PC-3 (cell line): ENCODE data around the gene LRRC37A. TPM values are rescaled to one million over a fixed set of nuclear protein-coding genes. Genes with fewer than 3 reads are reported as not detected.
"Not testable (repeated sequence)": the region's sequence is repeated elsewhere in the genome, so short reads cannot be mapped to it uniquely, and the experiment has no call there.

Experiments
- ATAC-seq: fragments of 200-7000 bp; cut with Tn5 transposase; 2 replicates; pipeline ENCODE4 v1.9.1; 2020; ENCODE audit warnings: mild to moderate bottlenecking, moderate library complexity
- BruUV-seq: library from RNA; stranded (reverse); fragments of 400-500 nt; replicated peaks from 2 replicates; lab custom pipeline; 2021; lab: Mats Ljungman, UMichigan
- CTCF ChIA-PET: fragments of 300-600 bp; sonication (Branson Sonifier 250); formaldehyde crosslinking; loops from one replicate; lab custom pipeline; 2022; ENCODE audit warnings: antibody characterized with exemption; lab: Charles Lee
- POLR2A ChIA-PET: fragments of 300-600 bp; sonication (Branson Sonifier 250); formaldehyde crosslinking; loops from one replicate; lab custom pipeline; 2022; ENCODE audit warnings: antibody characterized with exemption; ENCODE audit not compliant: unreplicated experiment; lab: Charles Lee
- DNase-seq: peaks from one replicate; pipeline ENCODE4 v3.0.0-alpha.2; 2015
- H2AFZ ChIP-seq: fragments of 300-600 bp; sonication (generic); 2 replicates; pipeline ENCODE4 v1.6.0; 2016; ENCODE audit warnings: antibody characterized with exemption, low read length
- H3F3A ChIP-seq: fragments of 300-600 bp; sonication (generic); one replicate; pipeline ENCODE4 v1.6.0; 2017; ENCODE audit warnings: antibody characterized with exemption, low read length, control low read depth, mild to moderate bottlenecking; ENCODE audit not compliant: unreplicated experiment
- H3K27ac ChIP-seq: fragments of 300-600 bp; sonication (generic); 2 replicates; pipeline ENCODE4 v1.5.1; 2016; ENCODE audit warnings: mild to moderate bottlenecking, low read length
- H3K27me3 ChIP-seq: fragments of 300-600 bp; sonication (generic); 2 replicates; pipeline ENCODE4 v1.6.1; 2016; ENCODE audit warnings: low read length, mixed read lengths
- H3K36me3 ChIP-seq: fragments of 300-600 bp; sonication (generic); 2 replicates; pipeline ENCODE4 v1.6.1; 2016; ENCODE audit warnings: low read depth, mixed run types, low read length, mixed read lengths
- H3K4me1 ChIP-seq: fragments of 300-600 bp; sonication (generic); 2 replicates; pipeline ENCODE4 v1.5.1; 2016; ENCODE audit warnings: low read length; ENCODE audit not compliant: insufficient read depth
- H3K4me2 ChIP-seq: fragments of 300-600 bp; sonication (generic); 2 replicates; pipeline ENCODE4 v1.6.0; 2016; ENCODE audit warnings: low read length
- H3K4me3 ChIP-seq: fragments of 300-600 bp; sonication (generic); 2 replicates; pipeline ENCODE4 v1.5.1; 2016; ENCODE audit warnings: mild to moderate bottlenecking, low read length, mixed read lengths
- H3K79me2 ChIP-seq: fragments of 300-600 bp; sonication (generic); 2 replicates; pipeline ENCODE4 v1.6.1; 2017; ENCODE audit warnings: low read length, mixed read lengths
- H3K9ac ChIP-seq: fragments of 300-600 bp; sonication (generic); 2 replicates; pipeline ENCODE4 v1.6.0; 2016; ENCODE audit warnings: mild to moderate bottlenecking, low read length
- H3K9me2 ChIP-seq: fragments of 300-600 bp; sonication (generic); replicated peaks from 2 replicates; pipeline ENCODE4 v1.6.1; 2016; ENCODE audit warnings: mixed run types, low read length, mixed read lengths
- H3K9me3 ChIP-seq: fragments of 300-600 bp; sonication (generic); 2 replicates; pipeline ENCODE4 v1.6.1; 2016; ENCODE audit warnings: low read length, mixed read lengths
- H4K20me1 ChIP-seq: fragments of 300-600 bp; sonication (generic); 2 replicates; pipeline ENCODE4 v1.6.1; 2016; ENCODE audit warnings: low read length, mixed read lengths
- intact Hi-C: fragments of 100-400 bp; cut with micrococcal nuclease; formaldehyde crosslinking; loops from 2 replicates; pipeline ENCODE4 v1.9.0; 2023
- total RNA-seq: library from RNA; depleted of rRNA; stranded (reverse); fragments of >200 nt; gene quantifications from 2 replicates; pipeline ENCODE4 v1.2.3, GENCODE V29; 2014

Gene LRRC37A
- total RNA-seq, 1 experiment from 2014 or later, result 1.1 TPM

GRCh38 chr17:46367520-46367919 lies 72.6 kb downstream of the LRRC37A start:
- DNase-seq, H3K4me1 ChIP-seq, CTCF ChIA-PET, H3K27me3 ChIP-seq, H4K20me1 ChIP-seq, H3K36me3 ChIP-seq, H3K4me2 ChIP-seq, ATAC-seq, H3K9me2 ChIP-seq, BruUV-seq, H3K9me3 ChIP-seq, H3K79me2 ChIP-seq, H3K4me3 ChIP-seq, H3K9ac ChIP-seq, H3K27ac ChIP-seq, H3F3A ChIP-seq, intact Hi-C loops, H2AFZ ChIP-seq, POLR2A ChIA-PET: not testable (repeated sequence)

GRCh38 chr17:46372236-46373229 lies 77.6 kb downstream of the LRRC37A start:
- POLR2A ChIA-PET, intact Hi-C loops, H3K4me3 ChIP-seq, CTCF ChIA-PET, H3K4me1 ChIP-seq, H3K36me3 ChIP-seq, H3K4me2 ChIP-seq, DNase-seq, H3K27ac ChIP-seq, H3K9me2 ChIP-seq, H3K27me3 ChIP-seq, H3F3A ChIP-seq, H3K9me3 ChIP-seq, H3K79me2 ChIP-seq, H3K9ac ChIP-seq, H4K20me1 ChIP-seq, H2AFZ ChIP-seq, BruUV-seq: not testable (repeated sequence)
- peak; percentile 90 for ATAC-seq

GRCh38 chr17:46373418-46373817 lies 78.5 kb downstream of the LRRC37A start:
- BruUV-seq, result TSS peak; percentile 38
- ATAC-seq, result peak; percentile 79
- H3K4me3 ChIP-seq, CTCF ChIA-PET, POLR2A ChIA-PET, H2AFZ ChIP-seq, H3K27ac ChIP-seq, H3K9me2 ChIP-seq, H3K9me3 ChIP-seq, H3F3A ChIP-seq, DNase-seq, H3K4me1 ChIP-seq, H3K4me2 ChIP-seq, H3K27me3 ChIP-seq, H4K20me1 ChIP-seq, H3K9ac ChIP-seq, H3K36me3 ChIP-seq, intact Hi-C loops, H3K79me2 ChIP-seq: not testable (repeated sequence)

- H3K27ac ChIP-seq, H3K27me3 ChIP-seq, DNase-seq, H2AFZ ChIP-seq, H3F3A ChIP-seq, H3K4me2 ChIP-seq, H3K9me2 ChIP-seq, intact Hi-C loops, BruUV-seq, H3K4me3 ChIP-seq, H3K9ac ChIP-seq, POLR2A ChIA-PET, H3K9me3 ChIP-seq, H3K79me2 ChIP-seq, ATAC-seq, H4K20me1 ChIP-seq, H3K36me3 ChIP-seq, H3K4me1 ChIP-seq, CTCF ChIA-PET: not testable (repeated sequence)
Measured at GRCh38 chr17:46383118-46383517, 88.2 kb downstream of the LRRC37A start.

- ATAC-seq, H3K9me3 ChIP-seq, H3K4me1 ChIP-seq, H3K4me3 ChIP-seq, H3K27ac ChIP-seq, H3K9me2 ChIP-seq, H4K20me1 ChIP-seq, DNase-seq, H3F3A ChIP-seq, BruUV-seq, H3K4me2 ChIP-seq, H3K79me2 ChIP-seq, H3K27me3 ChIP-seq, POLR2A ChIA-PET, CTCF ChIA-PET, H2AFZ ChIP-seq, intact Hi-C loops, H3K36me3 ChIP-seq, H3K9ac ChIP-seq: not testable (repeated sequence)
Measured at GRCh38 chr17:46385491-46385890, 90.6 kb downstream of the LRRC37A start.
